ENCODE measurements around the gene LRTM2.
A peak's percentile ranks its signal among the peaks of the same experiment; 100 is the strongest.

The LRTM2 gene

DNA sequence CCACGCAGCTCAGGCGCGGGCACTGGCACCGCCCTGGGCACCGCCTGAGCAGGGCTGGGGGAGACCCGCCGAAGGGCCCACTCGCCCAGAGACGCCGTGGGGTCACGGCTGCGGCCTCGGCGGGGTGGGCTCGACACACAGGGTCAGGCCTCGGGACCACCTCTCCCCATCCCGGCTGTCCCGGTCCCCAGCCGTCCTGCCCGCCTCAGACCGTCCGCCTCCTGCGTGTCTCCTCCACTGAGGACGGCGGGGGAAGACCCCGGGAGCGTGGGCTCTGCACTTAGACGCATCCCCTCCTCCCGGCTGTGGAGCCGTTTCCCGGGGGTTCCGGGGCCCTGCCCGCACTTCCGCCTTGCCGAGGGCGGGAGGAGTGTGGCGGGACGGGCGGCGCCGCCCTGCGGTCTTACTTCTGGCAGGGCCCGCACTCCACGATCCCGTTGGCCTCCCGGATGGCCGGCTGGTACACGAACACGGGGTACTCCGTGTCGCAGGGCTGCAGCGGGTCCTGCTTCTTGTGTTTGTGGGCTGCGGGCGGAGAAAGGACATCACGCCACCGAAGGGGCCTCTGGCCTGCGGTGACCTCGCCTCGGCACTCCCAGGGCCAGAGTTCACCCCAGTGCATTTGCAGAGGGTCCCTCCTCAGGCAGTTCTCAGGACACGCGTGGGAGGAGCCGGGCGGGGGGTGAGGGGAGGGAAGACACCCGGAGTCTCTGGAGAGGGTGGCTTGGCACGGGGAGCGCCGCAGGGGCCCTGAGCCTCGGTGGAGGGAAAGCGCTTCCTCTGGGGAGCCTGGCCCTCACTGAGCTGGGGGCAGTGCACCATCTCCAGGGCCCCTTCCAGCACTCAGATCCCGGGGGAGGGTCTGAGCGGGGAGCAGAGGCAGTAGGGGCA lies 23.1 kb upstream of the LRTM2 start:
- ChIA-PET CTCF (interaction anchor here (1.2 to 2.1 kb wide), 3 partner anchors 11 to 144 kb away, joined by 3 to 8 read pairs (median 7); no protein-coding TSS in a partner anchor), POLR2A (interaction anchor here (1.3 to 1.4 kb wide), 2 partner anchors 121 to 141 kb away, joined by 3 read pairs; partner anchors contain the start of gene CACNA2D4)
- Histone ChIP-seq H3K27me3 (replicated peaks in 2 of 5; ENCODE audit: control insufficient read depth in 4 of 5, insufficient read depth in 5 of 5, low read length in 4 of 5) (no peaks in the 10 kb centered on the region), H3K4me3 (ENCODE audit: control insufficient read depth in 1 of 7, extremely low read depth in 1 of 7, insufficient read depth in 4 of 7, low read depth in 2 of 7, low read length in 6 of 7) (peak overlapping the region; percentile 49 to 85 (median 66)), H3K9me3 (ENCODE audit: control extremely low read depth in 1 of 5, control insufficient read depth in 4 of 5, insufficient read depth in 2 of 5, low read depth in 1 of 5, low read length in 4 of 5) (no peaks in the 10 kb centered on the region), H3K36me3 (ENCODE audit: control insufficient read depth in 4 of 4, insufficient read depth in 4 of 4, low read length in 3 of 4) (no peaks in the 10 kb centered on the region), H3K27ac (ENCODE audit: insufficient read depth in 1 of 2, low read depth in 1 of 2, low read length in 2 of 2, poor library complexity in 1 of 2, severe bottlenecking in 2 of 2) (no peak overlapping the region), H3K4me1 (ENCODE audit: control extremely low read depth in 1 of 4, control insufficient read depth in 4 of 4, insufficient read depth in 4 of 4, low read length in 3 of 4) (peaks cover 0 to 21% (median 18%) of the 10 kb centered on the region in 4 experiments)
- DNase-seq: peak in 2 of 3 donors; percentile 56 to 60
- 10% methylated on average over 56 of the region's 71 CpGs for WGBS (ENCODE audit: insufficient coverage)

DNA sequence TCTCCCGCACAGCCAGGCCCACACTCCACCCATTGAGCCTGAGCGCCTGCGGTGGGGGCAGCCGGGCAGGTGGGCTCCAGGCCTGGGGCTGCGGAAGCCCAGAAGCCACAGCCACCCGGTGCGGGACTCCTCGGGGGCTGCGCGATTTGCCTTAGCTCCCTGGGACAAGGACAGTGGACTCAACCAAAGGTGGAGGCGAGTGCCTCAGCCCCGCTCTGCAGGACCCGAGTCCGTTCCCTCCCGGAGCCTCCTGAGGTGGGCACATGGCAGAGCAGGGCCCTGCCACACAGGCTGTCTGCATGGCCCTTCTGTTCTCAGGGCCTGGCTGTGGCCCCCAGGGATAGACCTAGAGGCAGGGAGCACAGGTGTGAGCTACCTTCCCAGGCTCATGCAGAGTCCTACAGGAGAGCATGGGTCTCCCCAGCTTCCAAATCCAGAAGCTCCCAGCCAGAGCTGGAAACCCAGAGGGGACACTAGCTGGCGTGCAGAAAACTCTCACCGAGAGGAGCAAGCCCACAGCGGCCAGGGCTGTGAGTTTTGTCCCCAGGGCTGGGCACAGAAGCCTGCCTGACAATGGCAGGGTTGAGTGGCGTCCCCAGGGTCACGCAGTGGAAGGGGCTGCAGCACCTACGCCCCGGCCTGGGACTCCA lies 22.2 kb upstream of the LRTM2 start:
- no peaks in the 10 kb centered on the region for H3K36me3 ChIP-seq (ENCODE audit: control insufficient read depth in 4 of 4, insufficient read depth in 4 of 4, low read length in 3 of 4)
- CTCF ChIA-PET: interaction anchor here (0.9 to 6.8 kb wide), 4 partner anchors 10 to 141 kb away, joined by 3 to 36 read pairs (median 6); no protein-coding TSS in a partner anchor
- no peak overlapping the region for H3K4me3 ChIP-seq (ENCODE audit: control insufficient read depth in 1 of 7, extremely low read depth in 1 of 7, insufficient read depth in 4 of 7, low read depth in 2 of 7, low read length in 6 of 7)
- no peaks in the 10 kb centered on the region for H3K27me3 ChIP-seq (replicated peaks in 2 of 5; ENCODE audit: control insufficient read depth in 4 of 5, insufficient read depth in 5 of 5, low read length in 4 of 5)
- 92% methylated on average over 17 of the region's 22 CpGs for WGBS (ENCODE audit: insufficient coverage)
- H3K9me3 ChIP-seq (ENCODE audit: control extremely low read depth in 1 of 5, control insufficient read depth in 4 of 5, insufficient read depth in 2 of 5, low read depth in 1 of 5, low read length in 4 of 5): no peaks in the 10 kb centered on the region
- DNase-seq: no peak
- POLR2A ChIA-PET: interaction anchor here (1.4 kb wide), 1 partner anchor 120 kb away, joined by 3 read pairs; the partner anchor contains the start of gene CACNA2D4
- H3K4me1 ChIP-seq (ENCODE audit: control extremely low read depth in 1 of 4, control insufficient read depth in 4 of 4, insufficient read depth in 4 of 4, low read length in 3 of 4): peaks cover 0 to 21% (median 18%) of the 10 kb centered on the region in 4 experiments
- H3K27ac ChIP-seq (ENCODE audit: insufficient read depth in 1 of 2, low read depth in 1 of 2, low read length in 2 of 2, poor library complexity in 1 of 2, severe bottlenecking in 2 of 2): no peak overlapping the region

DNA sequence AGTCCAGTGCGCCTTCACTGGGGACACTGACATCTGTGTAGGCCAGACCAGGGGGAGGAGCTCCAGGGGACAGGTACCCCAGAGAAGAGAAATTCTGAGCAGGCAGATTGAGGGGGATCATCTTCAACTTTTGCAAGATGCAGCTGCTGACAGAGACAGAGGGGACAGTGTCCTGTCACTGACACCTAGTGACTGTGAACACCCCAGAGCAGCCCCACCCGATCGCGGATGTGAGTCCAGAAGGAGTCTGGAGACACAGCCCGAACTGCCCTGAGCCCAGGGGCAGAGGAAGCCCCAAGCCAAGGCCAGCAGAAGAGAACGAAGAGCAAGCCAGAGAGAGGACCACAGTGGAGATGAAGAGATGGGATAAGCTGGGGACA lies 21.7 kb upstream of the LRTM2 start:
- H3K27ac ChIP-seq (ENCODE audit: insufficient read depth in 1 of 2, low read depth in 1 of 2, low read length in 2 of 2, poor library complexity in 1 of 2, severe bottlenecking in 2 of 2): no peak overlapping the region
- no peaks in the 10 kb centered on the region for H3K27me3 ChIP-seq (replicated peaks in 2 of 5; ENCODE audit: control insufficient read depth in 4 of 5, insufficient read depth in 5 of 5, low read length in 4 of 5)
- H3K9me3 ChIP-seq (ENCODE audit: control extremely low read depth in 1 of 5, control insufficient read depth in 4 of 5, insufficient read depth in 2 of 5, low read depth in 1 of 5, low read length in 4 of 5): no peaks in the 10 kb centered on the region
- CTCF ChIA-PET: interaction anchor here (0.9 to 6.8 kb wide), 5 partner anchors 7 to 141 kb away, joined by 3 to 36 read pairs (median 3); no protein-coding TSS in a partner anchor
- 100% methylated on average over 5 of the region's 6 CpGs for WGBS (ENCODE audit: insufficient coverage)
- no peak for DNase-seq
- H3K4me3 ChIP-seq (ENCODE audit: control insufficient read depth in 1 of 7, extremely low read depth in 1 of 7, insufficient read depth in 4 of 7, low read depth in 2 of 7, low read length in 6 of 7): no peak overlapping the region
- H3K36me3 ChIP-seq (ENCODE audit: control insufficient read depth in 4 of 4, insufficient read depth in 4 of 4, low read length in 3 of 4): no peaks in the 10 kb centered on the region
- H3K4me1 ChIP-seq (ENCODE audit: control extremely low read depth in 1 of 4, control insufficient read depth in 4 of 4, insufficient read depth in 4 of 4, low read length in 3 of 4): peaks cover 0 to 21% (median 18%) of the 10 kb centered on the region in 4 experiments
- POLR2A ChIA-PET: no interaction called here

DNA sequence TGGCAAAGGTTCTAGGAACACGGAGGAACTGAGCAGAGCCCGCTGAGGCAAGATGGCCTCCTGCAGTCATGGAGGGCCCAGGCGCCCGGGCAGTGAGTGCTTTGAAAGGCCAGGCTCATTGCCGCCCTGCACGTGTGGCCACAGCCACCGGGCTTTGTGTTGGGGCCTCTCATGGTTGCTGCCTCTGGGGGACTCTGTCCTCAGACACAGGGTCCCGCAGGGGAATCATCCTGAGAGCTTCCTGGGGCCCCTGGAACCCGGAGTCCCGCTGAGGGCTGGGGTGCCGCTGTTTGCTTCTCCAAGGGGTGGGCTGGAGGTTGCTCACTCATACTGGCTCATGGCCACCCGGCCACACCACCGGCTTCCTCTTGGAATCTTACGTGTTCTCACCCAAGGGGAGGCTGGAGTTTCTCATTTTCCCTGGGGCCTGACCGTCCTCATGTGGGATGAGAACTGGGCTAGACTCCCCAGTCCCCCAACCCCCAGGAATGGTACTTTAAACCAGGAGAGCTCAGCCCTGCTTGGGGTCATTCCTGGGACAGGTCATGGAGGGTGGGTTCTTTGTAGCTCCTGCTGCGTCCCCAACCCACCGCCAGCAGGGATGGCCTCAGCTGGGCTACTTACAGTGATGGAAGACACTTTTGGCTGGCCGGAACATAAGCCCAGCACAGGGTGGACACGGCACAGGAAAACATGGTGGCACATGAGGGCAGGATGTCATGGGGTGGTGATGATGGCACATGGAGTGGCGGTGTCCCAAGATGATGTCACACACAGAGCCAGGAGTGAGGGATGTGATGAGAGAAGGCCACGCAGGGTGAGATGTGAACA lies 21.1 kb upstream of the LRTM2 start:
- CTCF ChIA-PET: interaction anchor here (0.9 to 6.8 kb wide), 4 partner anchors 8 to 140 kb away, joined by 3 to 36 read pairs (median 6); no protein-coding TSS in a partner anchor
- 93% methylated on average over 16 of the region's 21 CpGs for WGBS (ENCODE audit: insufficient coverage)

DNA sequence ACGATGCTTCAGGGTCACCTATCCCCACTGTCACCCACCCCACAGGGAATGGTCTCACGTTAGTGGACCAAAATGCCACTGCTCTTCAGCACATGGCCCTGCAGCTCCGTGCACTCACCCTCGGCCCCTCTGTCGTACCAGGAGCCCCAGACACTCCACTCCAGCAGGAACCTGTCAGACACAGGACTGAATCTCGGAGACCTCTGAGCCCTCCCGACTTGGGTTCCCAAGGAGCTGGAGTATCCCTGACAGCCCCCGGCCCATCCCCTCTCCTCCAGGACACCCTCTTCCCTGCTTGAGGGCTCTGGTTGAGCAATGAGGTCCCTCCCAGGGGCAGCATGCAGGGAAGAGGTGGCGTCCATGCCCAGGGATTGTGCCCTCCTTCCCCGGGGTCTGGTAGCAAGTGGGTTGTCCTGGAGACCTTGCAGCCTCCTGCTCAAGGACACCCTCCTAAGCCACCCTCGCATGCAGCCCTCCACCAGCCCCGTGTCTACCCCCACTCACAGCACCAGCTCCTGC lies 20.4 kb upstream of the LRTM2 start:
- Histone ChIP-seq H3K4me1 (ENCODE audit: control extremely low read depth in 1 of 4, control insufficient read depth in 4 of 4, insufficient read depth in 4 of 4, low read length in 3 of 4) (peaks cover 0 to 21% (median 18%) of the 10 kb centered on the region in 4 experiments), H3K27ac (ENCODE audit: insufficient read depth in 1 of 2, low read depth in 1 of 2, low read length in 2 of 2, poor library complexity in 1 of 2, severe bottlenecking in 2 of 2) (no peak overlapping the region), H3K27me3 (replicated peaks in 2 of 5; ENCODE audit: control insufficient read depth in 4 of 5, insufficient read depth in 5 of 5, low read length in 4 of 5) (no peaks in the 10 kb centered on the region), H3K4me3 (ENCODE audit: control insufficient read depth in 1 of 7, extremely low read depth in 1 of 7, insufficient read depth in 4 of 7, low read depth in 2 of 7, low read length in 6 of 7) (no peak overlapping the region), H3K9me3 (ENCODE audit: control extremely low read depth in 1 of 5, control insufficient read depth in 4 of 5, insufficient read depth in 2 of 5, low read depth in 1 of 5, low read length in 4 of 5) (no peaks in the 10 kb centered on the region), H3K36me3 (ENCODE audit: control insufficient read depth in 4 of 4, insufficient read depth in 4 of 4, low read length in 3 of 4) (no peaks in the 10 kb centered on the region)
- WGBS (ENCODE audit: insufficient coverage): 97% methylated on average over 5 of the region's 12 CpGs
- ChIA-PET POLR2A (no interaction called here), CTCF (interaction anchor here (6.8 kb wide), 1 partner anchor 140 kb away, joined by 36 read pairs; no protein-coding TSS in a partner anchor)
- DNase-seq: no peak

More for the DNA sequence above, 21.1 kb upstream of the LRTM2 start:
- H3K4me1 ChIP-seq (ENCODE audit: control extremely low read depth in 1 of 4, control insufficient read depth in 4 of 4, insufficient read depth in 4 of 4, low read length in 3 of 4): peaks cover 0 to 21% (median 18%) of the 10 kb centered on the region in 4 experiments
- no peak overlapping the region for H3K4me3 ChIP-seq (ENCODE audit: control insufficient read depth in 1 of 7, extremely low read depth in 1 of 7, insufficient read depth in 4 of 7, low read depth in 2 of 7, low read length in 6 of 7)
- POLR2A ChIA-PET: no interaction called here
- H3K27ac ChIP-seq (ENCODE audit: insufficient read depth in 1 of 2, low read depth in 1 of 2, low read length in 2 of 2, poor library complexity in 1 of 2, severe bottlenecking in 2 of 2): no peak overlapping the region
- H3K27me3 ChIP-seq (replicated peaks in 2 of 5; ENCODE audit: control insufficient read depth in 4 of 5, insufficient read depth in 5 of 5, low read length in 4 of 5): no peaks in the 10 kb centered on the region
- no peak for DNase-seq
- H3K9me3 ChIP-seq (ENCODE audit: control extremely low read depth in 1 of 5, control insufficient read depth in 4 of 5, insufficient read depth in 2 of 5, low read depth in 1 of 5, low read length in 4 of 5): no peaks in the 10 kb centered on the region
- H3K36me3 ChIP-seq (ENCODE audit: control insufficient read depth in 4 of 4, insufficient read depth in 4 of 4, low read length in 3 of 4): no peaks in the 10 kb centered on the region

DNA sequence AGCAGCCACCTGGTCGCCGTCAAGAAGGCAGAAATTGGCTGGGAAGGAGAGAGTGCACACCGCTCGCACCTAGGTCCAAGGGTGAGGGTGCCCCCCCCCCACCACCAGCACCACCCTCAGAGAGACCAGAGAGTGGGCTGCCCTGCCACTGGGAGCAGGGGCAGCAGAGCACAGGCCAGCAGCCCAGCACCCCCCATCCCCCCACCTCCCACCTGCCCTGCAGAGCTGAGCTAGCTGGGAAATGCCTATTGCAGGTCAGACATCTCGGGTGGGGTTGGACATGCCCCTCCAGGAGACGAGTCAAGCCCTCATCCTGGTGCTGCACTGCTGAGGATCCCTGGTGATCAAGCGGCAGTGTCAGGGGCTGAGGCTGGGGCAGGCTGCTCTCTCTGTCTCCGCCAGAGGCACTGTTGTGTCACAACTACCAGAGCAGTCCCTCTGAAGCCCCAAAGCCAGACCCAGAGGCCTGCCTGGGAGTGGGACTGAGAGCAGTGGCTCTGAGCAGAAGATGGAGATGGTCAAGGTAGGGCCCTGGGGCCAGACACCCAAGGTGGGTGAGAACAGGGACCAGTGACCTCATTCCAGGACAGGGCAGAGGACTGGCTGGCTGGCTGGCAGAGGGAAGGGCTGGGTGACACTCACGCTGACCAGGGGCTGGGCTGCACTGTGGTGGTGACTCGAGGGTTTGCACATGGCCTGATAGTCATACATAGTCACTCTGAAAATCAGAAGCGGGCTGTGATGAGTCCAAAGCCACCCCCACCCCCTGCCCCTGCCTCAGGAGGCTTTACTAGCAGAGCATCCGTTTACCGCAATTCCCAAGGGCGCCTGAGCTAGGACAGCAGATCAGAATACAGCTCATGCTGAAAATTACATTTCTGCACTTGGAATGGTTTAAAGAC lies 19.7 kb upstream of the LRTM2 start:
- no peaks in the 10 kb centered on the region for H3K9me3 ChIP-seq (ENCODE audit: control extremely low read depth in 1 of 5, control insufficient read depth in 4 of 5, insufficient read depth in 2 of 5, low read depth in 1 of 5, low read length in 4 of 5)
- H3K4me1 ChIP-seq (ENCODE audit: control extremely low read depth in 1 of 4, control insufficient read depth in 4 of 4, insufficient read depth in 4 of 4, low read length in 3 of 4): peaks cover 0 to 19% (median 17%) of the 10 kb centered on the region in 4 experiments
- no peaks in the 10 kb centered on the region for H3K36me3 ChIP-seq (ENCODE audit: control insufficient read depth in 4 of 4, insufficient read depth in 4 of 4, low read length in 3 of 4)
- no peak overlapping the region for H3K27ac ChIP-seq (ENCODE audit: insufficient read depth in 1 of 2, low read depth in 1 of 2, low read length in 2 of 2, poor library complexity in 1 of 2, severe bottlenecking in 2 of 2)
- H3K4me3 ChIP-seq (ENCODE audit: control insufficient read depth in 1 of 7, extremely low read depth in 1 of 7, insufficient read depth in 4 of 7, low read depth in 2 of 7, low read length in 6 of 7): no peak overlapping the region
- POLR2A ChIA-PET: no interaction called here
- H3K27me3 ChIP-seq (replicated peaks in 2 of 5; ENCODE audit: control insufficient read depth in 4 of 5, insufficient read depth in 5 of 5, low read length in 4 of 5): no peaks in the 10 kb centered on the region
- CTCF ChIA-PET: interaction anchor here (0.8 to 6.8 kb wide), 3 partner anchors 8 to 139 kb away, joined by 3 to 36 read pairs (median 3); no protein-coding TSS in a partner anchor
- WGBS (ENCODE audit: insufficient coverage): 85% methylated on average over 10 of the region's 14 CpGs
- peak in 1 of 3 donors; percentile 52 for DNase-seq
